ENCODE data around the gene ATP11A. TPM values are rescaled to one million over a fixed set of nuclear protein-coding genes. Genes with fewer than 3 reads are reported as not detected.

The ATP11A gene
- total and polyA plus RNA-seq, 10 of the 15 experiments (the other 5 are each of a cell fraction or from before 2014, with no cell fraction given), result 1.4 to 69.6 (median 14.4) TPM

GRCh38 chr13:112885782-112886268 lies 196.0 kb downstream of the ATP11A start:
- no TSS peak for BruUV-seq (replicated peaks)
- no peak overlapping the region for H2AFZ ChIP-seq (ENCODE audit: control insufficient read depth, low read depth, low read length)
- in situ Hi-C loops (cut with MboI), result no loop called here
- no peaks in the 10 kb centered on the region for H3K4me1 ChIP-seq (ENCODE audit: control insufficient read depth, insufficient read depth, low read length)
- ChIA-PET POLR2A (interaction anchor here (1.0 kb wide), 1 partner anchor 251 kb away, joined by 3 read pairs; no protein-coding TSS in a partner anchor), SMC1A (ENCODE audit: uncharacterized antibody, unreplicated experiment) (no interaction called here), CTCF (interaction anchor here (0.8 to 2.2 kb wide), 2 partner anchors 12 to 245 kb away, joined by 3 to 10 read pairs; no protein-coding TSS in a partner anchor), RAD21 (ENCODE audit: unreplicated experiment) (no interaction called here)
- H3K36me3 ChIP-seq (ENCODE audit: control insufficient read depth in 2 of 2, insufficient read depth in 2 of 2, low read length in 1 of 2), result no peaks in the 10 kb centered on the region; a peak in 1 of 4 replicates
- intact Hi-C loops (cut with micrococcal nuclease; ENCODE audit: unreplicated experiment), result no loop called here
- no peaks in the 10 kb centered on the region for H3K27me3 ChIP-seq (replicated peaks in 1 of 2; ENCODE audit: control insufficient read depth in 2 of 2, insufficient read depth in 2 of 2, low read length in 1 of 2)
- no peak for FAIRE-seq
- H3K27ac ChIP-seq (ENCODE audit: control insufficient read depth, insufficient read depth), result no peak overlapping the region
- no peaks in the 10 kb centered on the region for H3K9me3 ChIP-seq (replicated peaks; ENCODE audit: control insufficient read depth, insufficient read depth, low read length)
- TF ChIP-seq ASH2L (IDR thresholded peaks at IDR 0.05; ENCODE audit: borderline replicate concordance, low read depth) (no peak), POLR2A (IDR thresholded peaks at IDR 0.05; ENCODE audit: low read depth, low read length) (0 out of 2 replicates have a peak, but pooled peaks have one; percentile 41)
- ATAC-seq, result peak; percentile 71
- H3K4me2 ChIP-seq (ENCODE audit: control insufficient read depth, insufficient read depth), result no peak overlapping the region
- DNase-seq (ENCODE audit: low read depth, low spot score), result no peak
- no peak overlapping the region for H3K4me3 ChIP-seq
- H3K79me2 ChIP-seq (ENCODE audit: control insufficient read depth, insufficient read depth, low read length), result no peaks in the 10 kb centered on the region
- H4K20me1 ChIP-seq (ENCODE audit: control insufficient read depth, insufficient read depth), result no peaks in the 10 kb centered on the region
- WGBS (ENCODE audit: insufficient coverage, insufficient replicate concordance, low lambda C conversion rate, missing lambda C conversion rate), result 41% methylated on average over 25 of the region's 25 CpGs
- H3K9ac ChIP-seq (ENCODE audit: control insufficient read depth, insufficient read depth, low read length), result no peak overlapping the region

DNA sequence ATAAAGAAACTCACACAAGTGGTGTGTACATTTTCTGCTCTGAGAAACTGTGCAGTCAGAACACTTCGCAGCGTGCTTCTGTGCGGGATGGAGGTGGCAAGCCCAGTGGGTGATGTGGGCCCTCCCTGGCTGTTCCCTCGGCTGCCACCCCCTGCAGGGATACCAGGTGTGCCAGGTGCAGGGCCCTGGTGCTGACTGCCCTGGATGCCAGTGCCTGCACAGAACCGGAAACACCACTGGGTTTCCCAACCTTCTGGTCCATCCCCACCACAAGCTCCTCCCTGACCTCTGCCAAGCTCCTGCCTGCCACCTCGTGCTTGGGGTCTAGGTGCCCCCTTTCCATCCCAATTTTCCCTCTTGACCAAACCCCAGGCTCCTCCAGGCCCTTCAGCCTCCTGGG lies 197.3 kb downstream of the ATP11A start:
- Histone ChIP-seq H3K4me2 (ENCODE audit: control insufficient read depth, insufficient read depth) (no peak overlapping the region), H3K4me3 (no peak overlapping the region), H3K9me3 (replicated peaks; ENCODE audit: control insufficient read depth, insufficient read depth, low read length) (no peaks in the 10 kb centered on the region), H4K20me1 (ENCODE audit: control insufficient read depth, insufficient read depth) (no peaks in the 10 kb centered on the region), H3K27ac (ENCODE audit: control insufficient read depth, insufficient read depth) (no peak overlapping the region), H3K27me3 (replicated peaks in 1 of 2; ENCODE audit: control insufficient read depth in 2 of 2, insufficient read depth in 2 of 2, low read length in 1 of 2) (no peaks in the 10 kb centered on the region; a peak in 1 of 4 replicates), H3K36me3 (ENCODE audit: control insufficient read depth in 2 of 2, insufficient read depth in 2 of 2, low read length in 1 of 2) (no peaks in the 10 kb centered on the region; a peak in 1 of 4 replicates), H3K79me2 (ENCODE audit: control insufficient read depth, insufficient read depth, low read length) (no peaks in the 10 kb centered on the region), H3K9ac (ENCODE audit: control insufficient read depth, insufficient read depth, low read length) (no peak overlapping the region), H3K4me1 (ENCODE audit: control insufficient read depth, insufficient read depth, low read length) (no peaks in the 10 kb centered on the region), H2AFZ (ENCODE audit: control insufficient read depth, low read depth, low read length) (no peak overlapping the region)
- ATAC-seq, result no peak
- intact Hi-C loops (cut with micrococcal nuclease; ENCODE audit: unreplicated experiment), result no loop called here
- ChIA-PET CTCF (interaction anchor here (2.2 kb wide), 1 partner anchor 13 kb away, joined by 10 read pairs; no protein-coding TSS in a partner anchor), POLR2A (interaction anchor here (0.6 kb wide), 1 partner anchor 185 kb away, joined by 4 read pairs; no protein-coding TSS in a partner anchor), SMC1A (ENCODE audit: uncharacterized antibody, unreplicated experiment) (no interaction called here), RAD21 (ENCODE audit: unreplicated experiment) (no interaction called here)
- FAIRE-seq, result no peak
- BruUV-seq (replicated peaks), result no TSS peak
- in situ Hi-C loops (cut with MboI), result no loop called here
- 73% methylated on average over 5 of the region's 6 CpGs for WGBS (ENCODE audit: insufficient coverage, insufficient replicate concordance, low lambda C conversion rate, missing lambda C conversion rate)
- TF ChIP-seq POLR2A (IDR thresholded peaks at IDR 0.05; ENCODE audit: low read depth, low read length) (peak; percentile 27; the same call in 1 of the 2 replicates), MEF2B (IDR thresholded peaks at IDR 0.05; ENCODE audit: partially characterized antibody, poor library complexity, severe bottlenecking) (no peak)
- DNase-seq (ENCODE audit: low read depth, low spot score), result no peak

Data from GM12878 (cell line).